Measurements from ENCODE around the gene COX20. TPM values are rescaled to one million over a fixed set of nuclear protein-coding genes. Genes with fewer than 3 reads are reported as not detected.

Gene COX20
- total RNA-seq, 1 experiment from 2014 or later, result 71.6 TPM

GRCh38 chr1:244874974-244875579 lies 39.6 kb downstream of the COX20 start:
- no peak for DNase-seq (ENCODE audit: low spot score)

DNA sequence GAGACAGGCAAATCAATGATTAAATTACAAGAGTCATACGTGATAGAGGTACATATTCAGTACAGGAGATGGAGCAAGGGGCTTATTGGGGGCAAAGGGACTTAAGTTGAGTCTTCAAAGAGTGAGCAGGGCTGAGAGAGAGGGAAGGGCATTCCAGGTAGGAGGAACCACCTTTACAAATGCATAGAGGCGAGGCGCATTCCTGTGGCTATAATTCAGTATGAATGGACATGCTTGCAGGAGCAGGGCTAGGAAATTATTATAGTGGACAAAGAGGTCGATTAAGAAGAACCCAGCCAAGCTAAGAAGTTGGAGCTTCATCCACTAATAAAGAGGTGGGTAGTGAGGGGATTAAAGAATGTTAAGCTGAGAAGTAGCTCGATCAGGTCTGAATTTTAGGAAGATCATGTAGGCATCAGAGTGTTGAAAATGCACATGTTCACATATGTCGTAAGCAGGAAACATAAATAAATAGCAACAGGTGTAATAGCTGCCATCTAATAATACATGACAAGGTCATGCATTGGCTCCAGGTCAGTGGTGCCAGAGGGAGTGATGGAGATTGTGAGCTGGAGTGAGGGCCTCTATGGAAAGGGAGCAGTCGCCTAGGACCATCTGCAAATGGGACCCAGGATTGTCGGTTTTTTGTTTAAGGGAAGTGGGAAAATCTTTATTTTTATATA lies 40.9 kb downstream of the COX20 start:
- no peak for DNase-seq (ENCODE audit: low spot score)

DNA sequence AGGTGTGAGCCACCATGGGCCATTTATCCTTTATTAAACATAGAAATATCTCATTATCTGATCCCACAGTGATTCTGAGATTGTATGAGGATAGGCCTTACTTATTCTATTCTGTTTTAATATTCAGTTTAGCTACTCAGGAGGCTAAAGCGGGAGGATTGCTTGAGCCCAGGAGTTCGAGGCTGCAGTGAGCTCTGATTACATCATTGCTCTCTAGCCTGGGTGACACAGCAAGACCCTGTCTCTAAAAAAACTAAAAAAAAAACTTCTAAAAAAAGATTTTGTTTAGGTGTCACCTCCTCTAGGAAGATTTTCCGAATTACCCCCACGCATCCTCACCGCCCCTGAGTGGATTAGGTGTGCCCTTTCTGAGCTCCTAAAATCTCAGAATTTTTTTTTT lies 43.2 kb downstream of the COX20 start:
- DNase-seq (ENCODE audit: low spot score), result no peak

DNA sequence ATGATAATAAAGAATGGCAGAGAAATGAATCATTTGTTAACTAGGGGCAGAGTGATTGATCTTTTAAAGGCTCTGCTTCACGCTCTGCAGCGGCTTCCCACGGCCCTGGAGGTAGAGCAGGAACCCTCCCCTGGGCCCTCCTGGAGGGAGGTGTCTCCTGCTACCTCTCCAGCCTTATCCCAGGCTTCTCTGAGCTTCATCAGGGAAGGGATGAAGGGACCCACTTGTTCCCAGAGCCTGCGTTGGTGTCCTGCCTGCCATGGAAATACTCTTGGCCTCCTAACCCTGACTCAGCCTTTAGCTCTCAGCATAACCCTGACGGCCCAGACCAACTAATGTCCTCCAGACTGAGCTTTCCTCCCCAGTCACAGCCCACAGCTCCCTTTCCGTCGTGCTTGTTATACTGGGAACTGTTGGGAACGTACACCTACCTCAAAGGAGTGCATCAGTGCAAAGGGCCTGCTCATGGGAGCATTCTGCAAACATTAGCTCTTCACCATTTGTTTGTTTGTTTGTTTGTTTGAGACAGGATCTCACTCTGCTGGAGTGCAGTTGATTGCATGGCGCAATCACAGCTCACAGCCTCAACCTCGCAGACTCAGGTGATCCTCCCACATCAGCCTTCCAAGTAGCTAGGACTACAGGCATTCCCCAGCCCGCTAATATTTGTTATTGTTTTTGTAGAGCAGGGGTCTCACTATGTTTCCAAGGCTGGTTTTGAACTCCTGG lies 46.3 kb downstream of the COX20 start:
- no peak for DNase-seq (ENCODE audit: low spot score)

GRCh38 chr1:244887281-244887680 lies 51.8 kb downstream of the COX20 start:
- DNase-seq (ENCODE audit: low spot score), result no peak

DNA sequence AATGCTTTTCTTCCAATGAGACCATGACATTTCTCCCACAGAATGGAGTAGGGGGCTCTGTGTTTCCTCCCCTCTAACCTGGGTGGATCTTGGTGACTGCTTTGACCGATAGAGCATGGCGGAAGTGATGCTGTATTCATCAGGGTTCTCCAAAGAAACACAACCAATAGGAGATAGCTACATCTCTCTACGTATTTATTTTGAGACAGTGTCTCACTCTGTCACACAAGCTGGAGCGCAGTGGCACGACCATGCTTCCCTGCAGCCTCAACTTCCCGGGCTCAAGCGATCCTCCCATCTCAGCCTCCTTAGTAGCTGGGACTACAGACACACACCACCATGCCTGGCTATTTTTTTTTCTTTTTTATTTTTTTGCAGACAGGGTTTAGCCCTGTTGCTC lies 58.4 kb downstream of the COX20 start:
- no peak for DNase-seq (ENCODE audit: low spot score)

Other genes starting within 250 kb of the COX20 start
- gene DESI2, start 182.5 kb upstream of the COX20 start, total RNA-seq (2014; rRNA removed; shearing (Covaris generic)), result 109 and 133 TPM in 2 replicates
- gene HNRNPU, start 28.9 kb downstream of the COX20 start, total RNA-seq (2014; rRNA removed; shearing (Covaris generic)), result 520 and 628 TPM in 2 replicates